ENCODE results near the gene CLCNKA.

Gene CLCNKA

DNA sequence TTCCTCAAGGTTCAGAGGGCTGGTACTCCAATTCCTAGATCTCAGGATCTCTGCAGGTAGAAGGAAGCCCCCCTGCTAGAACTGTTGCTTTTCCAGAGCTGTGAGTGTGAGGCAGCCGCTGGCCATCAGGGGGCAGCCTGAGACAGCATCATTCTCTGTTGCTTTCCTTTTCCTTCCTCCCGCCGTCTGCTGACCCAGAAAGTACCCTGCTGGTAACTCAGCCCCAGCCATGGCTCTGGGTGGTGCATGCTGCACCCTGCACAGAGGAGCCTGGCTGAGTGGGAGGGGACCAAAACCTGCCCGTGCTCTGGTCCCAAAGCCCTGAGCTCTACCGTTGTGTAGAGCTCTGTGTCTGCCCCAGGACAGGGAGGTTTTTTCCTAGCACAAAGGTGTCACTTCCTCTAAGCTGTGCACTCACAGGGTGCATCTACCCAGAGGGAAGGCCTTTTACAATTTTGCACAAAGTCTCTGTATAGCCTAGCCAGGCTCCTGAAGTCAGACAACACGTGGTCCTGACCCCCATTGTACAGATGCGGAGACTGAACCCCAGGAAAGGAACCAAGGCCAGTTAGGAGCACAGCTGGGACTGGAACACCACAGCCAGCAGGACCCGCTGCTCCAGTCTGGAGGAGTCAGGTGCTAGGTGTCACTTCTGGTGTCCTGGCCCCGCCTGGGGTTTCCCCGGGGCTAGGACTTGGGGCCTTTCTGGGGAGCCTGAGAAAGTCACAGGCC is 57.3 kb downstream of the CLCNKA start:
- DNase-seq (ENCODE audit: low read depth) = peak; percentile 60

DNA sequence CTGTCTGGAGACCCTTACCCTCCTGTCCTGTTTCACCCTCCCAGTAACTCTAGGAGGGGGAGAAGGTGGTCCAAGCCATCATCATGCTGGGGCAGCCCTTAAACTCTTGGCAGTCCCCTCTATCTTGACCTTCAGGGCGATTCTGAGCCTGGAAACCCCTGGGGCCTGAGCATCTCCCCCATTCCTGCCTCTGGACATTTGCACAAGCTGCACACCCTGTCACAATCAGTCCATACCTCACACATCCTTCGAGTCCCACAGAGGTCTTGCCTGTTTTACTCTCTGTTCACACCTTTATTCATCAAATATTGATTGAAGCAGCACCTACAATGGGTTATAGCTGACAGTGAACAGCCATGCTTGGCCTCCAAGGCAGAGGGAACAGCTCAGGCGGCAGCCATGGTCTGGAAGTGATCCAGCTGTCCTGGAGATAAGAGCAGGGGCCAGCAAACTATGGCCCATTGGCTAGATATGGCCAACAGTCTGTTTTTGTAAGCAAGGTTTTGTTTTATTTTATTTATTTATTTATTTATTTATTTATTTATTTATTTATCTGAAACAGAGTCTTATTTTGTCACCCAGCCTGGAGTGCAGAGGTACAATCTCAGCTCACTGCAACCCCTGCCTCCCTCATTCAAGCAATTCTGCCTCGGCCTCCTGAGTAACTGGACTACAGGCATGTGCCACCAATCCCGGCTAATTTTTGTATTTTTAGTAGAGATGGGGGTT is 58.8 kb downstream of the CLCNKA start:
- DNase-seq (ENCODE audit: low read depth) = no peak

DNA sequence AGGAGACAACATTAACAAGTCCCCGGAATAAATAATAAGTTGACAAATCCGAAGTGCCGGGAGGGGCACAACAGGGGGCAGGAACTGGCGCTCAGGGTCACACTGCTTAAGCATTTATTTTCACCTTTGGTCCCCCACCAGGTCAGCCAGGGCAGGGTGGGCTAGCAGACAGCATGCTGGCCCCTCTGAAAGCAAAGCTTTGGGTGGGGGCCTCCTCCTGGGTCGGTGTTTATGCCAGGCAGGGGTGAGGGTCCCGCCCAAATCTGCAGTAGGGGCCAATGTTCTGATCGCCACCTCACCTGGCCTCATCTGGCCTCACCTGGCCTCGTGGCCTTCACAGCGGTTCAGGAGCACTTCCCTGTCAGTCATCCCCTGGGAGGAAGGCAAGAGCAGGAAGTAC is 59.8 kb downstream of the CLCNKA start:
- no peak for DNase-seq (ENCODE audit: low read depth)

DNA sequence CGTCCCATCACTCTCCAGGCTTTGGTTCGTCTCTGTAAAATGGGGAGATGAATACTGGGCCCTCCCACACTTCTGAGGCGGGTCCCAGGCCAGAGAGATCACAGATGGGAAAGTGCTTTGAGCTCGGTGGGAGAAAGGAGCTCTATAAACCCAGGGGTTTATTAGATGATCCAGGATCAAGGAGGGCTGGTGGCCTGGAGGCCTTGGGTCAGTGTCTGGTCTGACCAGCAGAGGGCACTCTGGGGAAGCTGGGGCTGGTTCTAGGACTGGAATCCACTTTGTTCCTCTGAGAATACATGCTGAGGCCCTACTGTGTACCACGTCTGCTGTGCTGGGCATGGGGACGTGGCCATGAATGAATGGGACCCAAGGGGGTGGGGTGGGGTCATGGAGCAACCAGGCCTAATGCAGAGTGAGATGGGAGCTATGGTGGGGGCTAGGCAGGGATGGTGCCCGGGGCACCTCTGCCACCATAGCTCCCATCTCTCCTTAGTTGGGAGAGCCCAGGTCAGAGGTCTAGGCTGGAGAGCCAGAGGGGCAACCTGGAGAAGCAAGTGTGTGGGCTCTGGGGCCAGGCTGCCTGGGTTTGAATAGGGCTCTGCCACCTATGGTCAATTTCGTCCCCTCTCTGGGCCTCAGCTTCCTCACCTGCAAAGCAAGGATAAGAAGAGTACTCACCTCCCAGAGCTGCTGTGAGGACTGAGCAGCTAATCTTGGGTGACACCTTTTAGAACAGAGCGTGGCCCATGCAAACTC is 60.6 kb downstream of the CLCNKA start:
- DNase-seq (ENCODE audit: low read depth) = peak; percentile 26

DNA sequence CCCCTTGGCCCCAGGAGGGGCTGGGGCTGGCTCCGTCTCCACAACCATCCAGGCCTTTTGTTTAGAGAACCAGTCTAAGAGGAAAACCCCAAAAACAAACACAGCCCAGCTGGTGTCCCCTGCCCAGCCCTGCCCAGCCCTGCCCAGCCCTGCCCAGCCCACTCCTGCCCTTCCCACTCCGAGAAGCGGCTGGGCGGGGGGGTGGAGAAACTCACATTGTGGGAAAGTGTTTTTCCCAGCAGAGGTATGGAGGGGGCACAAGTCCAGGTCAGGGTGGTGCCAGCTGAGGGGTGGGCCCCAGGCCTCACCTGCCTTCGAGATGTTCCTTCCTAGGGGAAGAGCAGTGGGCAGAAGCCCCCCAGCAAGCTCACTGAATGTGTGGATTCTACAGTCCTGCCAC is 61.6 kb downstream of the CLCNKA start:
- no peak for DNase-seq (ENCODE audit: low read depth)

Measured in fibroblast of the conjunctiva (primary cell).